Cardiac septum (tissue), 1 donor: ENCODE data around the gene DNM2. TPM values are rescaled to one million over a fixed set of nuclear protein-coding genes. Genes with fewer than 3 reads are reported as not detected.

Source experiments
- DNase-seq: peaks from one replicate; pipeline ENCODE4 v3.0.0-alpha.2; 2020; ENCODE audit warnings: low spot score
- intact Hi-C: fragments of 100-400 bp; cut with DNase I; formaldehyde crosslinking; loops from one replicate; pipeline ENCODE4 v1.14.0; 2022
- total RNA-seq: library from RNA; stranded (reverse); fragmentation: NEBNext Ultra II Directional; extraction: Animal tissue kit (Norgen Biotek cat#: 25700); gene quantifications from one replicate; pipeline ENCODE4 v1.2.1, GENCODE V29; 2021
- donor health status: DM: no; HTN: no; CAD: no.

DNM2 gene
- total RNA-seq, 1 donor from 2014 or later = 138 TPM

- intact Hi-C loops = no loop called here
- DNase-seq = no peak
These were observed 85.4 kb downstream of the DNM2 start for GRCh38 chr19:10803252-10803651.

- intact Hi-C loops = no loop called here
These were observed 87.3 kb downstream of the DNM2 start for GRCh38 chr19:10805065-10805757.

GRCh38 chr19:10805758-10806247 is 87.9 kb downstream of the DNM2 start:
- intact Hi-C loops = no loop called here
- DNase-seq = no peak

More at GRCh38 chr19:10805065-10805757, 87.3 kb downstream of the DNM2 start:
- DNase-seq = peak; percentile 89

DNA sequence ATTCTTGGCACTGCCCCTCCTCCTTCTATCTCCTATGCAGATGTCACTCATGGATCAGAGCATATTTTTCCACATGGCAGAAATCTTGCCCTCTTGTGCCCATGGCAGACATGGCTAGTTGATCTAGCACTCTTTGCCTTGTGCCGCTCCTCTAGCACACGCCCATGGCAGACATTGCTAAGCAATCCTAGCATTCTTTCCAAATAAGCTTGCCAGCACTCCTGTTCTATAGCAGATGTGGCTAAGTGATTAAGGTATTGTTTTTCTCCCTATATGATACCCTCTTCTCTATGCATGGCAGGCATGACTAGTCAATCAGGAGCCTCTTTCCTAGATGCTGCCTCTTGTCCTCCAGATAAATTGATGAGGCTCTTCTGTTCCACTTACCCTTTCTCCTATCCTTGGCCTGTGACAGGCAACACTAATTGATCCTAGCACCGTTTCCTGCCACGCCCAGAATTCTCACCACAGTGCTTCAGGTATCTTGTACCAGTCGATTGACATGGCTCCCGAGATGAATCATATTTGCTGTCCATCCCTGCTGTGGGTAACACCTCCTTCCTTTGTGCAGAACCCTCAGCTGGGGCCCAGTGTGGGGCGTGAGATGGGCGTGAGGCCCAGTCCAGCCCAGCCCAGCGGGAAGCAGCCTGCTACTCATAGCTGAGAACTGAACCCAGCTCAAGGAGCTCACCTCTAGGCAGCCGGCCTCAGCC is 91.2 kb downstream of the DNM2 start:
- DNase-seq = no peak
- intact Hi-C loops = no loop called here

GRCh38 chr19:10809651-10810285 is 91.9 kb downstream of the DNM2 start:
- no peak for DNase-seq
- intact Hi-C loops = no loop called here

- intact Hi-C loops = no loop called here
- no peak for DNase-seq
These were observed 93.7 kb downstream of the DNM2 start for GRCh38 chr19:10811391-10812111.

DNA sequence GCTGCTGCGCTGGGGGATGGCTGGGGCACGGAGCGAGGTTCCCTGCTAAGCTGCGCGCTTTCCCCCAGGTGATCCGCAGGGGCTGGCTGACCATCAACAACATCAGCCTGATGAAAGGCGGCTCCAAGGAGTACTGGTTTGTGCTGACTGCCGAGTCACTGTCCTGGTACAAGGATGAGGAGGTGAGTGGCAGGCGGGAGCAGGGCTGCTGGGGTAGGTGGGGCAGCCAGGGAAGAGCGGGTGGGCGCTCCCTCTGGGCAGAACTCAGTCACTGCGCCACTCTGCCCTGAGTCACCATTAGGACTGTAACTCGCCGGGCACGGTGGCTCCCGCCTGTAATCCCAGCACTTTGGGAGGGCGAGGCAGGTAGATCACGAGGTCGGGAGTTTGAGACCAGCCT is 94.3 kb downstream of the DNM2 start:
- DNase-seq = no peak
- intact Hi-C loops = no loop called here

- intact Hi-C loops = no loop called here
- peak; percentile 87 for DNase-seq
These were observed 95.1 kb downstream of the DNM2 start for GRCh38 chr19:10812902-10813404.

GRCh38 chr19:10815007-10815536 is 97.2 kb downstream of the DNM2 start:
- no peak for DNase-seq
- intact Hi-C loops = no loop called here

DNA sequence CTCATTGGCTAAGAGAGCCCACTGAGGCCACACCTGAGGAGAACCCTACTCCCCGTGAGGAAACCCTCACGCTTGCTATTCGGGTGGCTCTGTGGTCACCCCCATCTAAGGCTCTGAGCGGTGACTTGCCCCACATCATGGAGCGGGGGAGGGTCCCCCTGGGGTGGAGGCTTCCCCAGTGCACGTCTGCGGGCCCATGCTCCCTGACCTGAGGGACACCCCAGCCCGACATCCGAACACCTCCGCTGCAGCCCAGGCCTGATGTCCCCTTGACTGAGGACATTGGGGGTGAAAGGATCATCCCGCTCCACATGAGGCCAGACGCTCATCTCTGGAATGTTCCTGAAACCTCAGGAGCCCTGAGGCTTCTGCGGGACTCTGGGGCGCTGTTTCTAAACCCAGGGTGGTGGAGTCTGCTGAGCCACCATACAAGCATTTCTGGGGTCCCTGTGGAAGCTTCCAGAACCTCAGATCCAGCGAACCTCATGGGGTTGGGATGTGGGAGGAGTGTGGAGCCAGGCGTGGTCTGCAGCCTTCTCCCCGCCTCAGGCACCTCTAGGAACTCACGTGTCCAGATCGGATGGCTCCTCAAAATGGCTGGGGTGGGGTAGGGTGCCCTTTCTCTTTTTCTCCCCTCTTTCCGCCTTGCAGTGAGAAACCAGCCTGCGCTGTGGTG is 98.2 kb downstream of the DNM2 start:
- intact Hi-C loops = no loop called here

GRCh38 chr19:10816691-10817090 is 98.8 kb downstream of the DNM2 start:
- intact Hi-C loops = no loop called here
- no peak for DNase-seq

More for the DNA sequence above, 98.2 kb downstream of the DNM2 start:
- no peak for DNase-seq

DNA sequence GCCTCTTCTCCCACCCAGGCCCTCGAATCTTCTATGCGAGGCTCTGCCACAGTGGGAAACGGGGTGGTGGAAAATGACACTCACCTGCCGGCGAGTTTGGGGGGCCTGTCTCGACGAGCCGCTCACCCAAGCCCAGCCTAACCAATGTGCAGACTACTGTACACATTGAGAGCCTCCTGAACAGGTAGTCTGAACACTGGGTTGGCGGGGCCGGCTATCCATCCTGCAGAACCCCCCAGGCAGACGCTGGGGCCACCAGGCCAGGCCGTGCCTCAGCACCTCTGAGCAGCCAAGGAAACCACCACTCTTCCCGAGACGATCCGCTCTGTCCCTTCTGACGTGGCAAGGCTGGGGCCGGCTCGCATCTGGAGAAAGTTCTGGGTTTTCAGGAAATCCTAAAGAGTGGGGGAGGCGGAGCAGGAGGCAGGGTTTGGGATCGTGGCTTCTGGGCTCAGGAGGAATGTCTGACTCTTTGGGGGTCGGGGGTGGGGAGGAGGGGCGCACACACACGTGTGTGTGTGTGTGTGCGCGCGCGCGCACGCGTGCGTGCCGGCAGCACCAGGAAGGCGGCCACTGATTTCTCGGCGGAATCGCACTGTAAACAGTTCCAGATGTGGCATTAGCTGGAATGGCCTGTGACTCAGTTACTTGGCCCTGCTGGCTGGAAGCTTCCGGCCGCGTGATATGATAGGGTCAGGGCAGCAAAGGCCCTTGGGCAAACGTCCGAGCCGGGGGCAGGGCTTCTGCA is 99.6 kb downstream of the DNM2 start:
- intact Hi-C loops = no loop called here
- DNase-seq = no peak

DNA sequence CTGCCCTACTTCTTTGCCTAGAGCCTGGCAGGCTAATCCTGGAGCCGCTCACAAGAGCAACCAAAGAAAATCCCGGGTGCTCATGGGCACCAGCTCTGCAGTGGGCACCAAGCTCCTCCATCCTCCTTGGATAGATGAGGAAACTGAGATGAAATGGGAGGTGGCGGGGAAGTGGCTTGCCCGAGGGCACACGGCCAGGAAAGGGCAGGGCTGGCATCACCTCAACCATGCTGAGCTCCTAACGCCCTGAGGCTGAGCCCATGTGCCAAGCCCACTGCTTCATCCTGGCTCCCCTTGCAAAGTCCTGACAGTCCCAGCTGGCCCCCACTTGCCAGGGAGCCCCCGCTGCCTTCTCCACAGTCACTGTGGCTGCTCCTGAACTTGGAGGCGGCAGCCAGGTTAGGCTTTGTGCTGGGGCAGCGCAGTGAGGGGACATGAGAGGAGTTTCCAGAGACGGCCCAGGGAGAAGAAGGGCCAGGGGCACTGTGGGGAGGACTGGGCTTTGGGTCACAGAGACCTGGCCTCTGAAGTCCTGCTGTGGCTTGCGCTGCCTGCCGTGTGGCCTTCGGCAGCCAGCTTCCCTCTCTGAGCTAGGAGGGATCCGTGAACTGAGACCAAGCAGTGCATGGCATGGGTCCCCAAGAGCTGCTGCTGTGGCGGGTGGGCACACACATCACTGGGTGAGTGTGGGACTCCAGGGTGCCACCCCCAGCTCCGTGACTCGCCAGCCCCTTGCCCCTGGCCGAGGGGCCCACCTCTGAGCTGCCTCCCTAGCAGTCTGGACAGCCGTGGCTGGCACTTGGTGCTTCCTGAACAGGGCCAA is 100.6 kb downstream of the DNM2 start:
- intact Hi-C loops = no loop called here
- no peak for DNase-seq

- DNase-seq = no peak
- intact Hi-C loops = no loop called here
These were observed 101.5 kb downstream of the DNM2 start for GRCh38 chr19:10819124-10820060.

- intact Hi-C loops = no loop called here
These were observed 102.3 kb downstream of the DNM2 start for GRCh38 chr19:10820173-10820572.

GRCh38 chr19:10823690-10824089 is 105.8 kb downstream of the DNM2 start:
- DNase-seq = no peak
- intact Hi-C loops = no loop called here

More at GRCh38 chr19:10820173-10820572, 102.3 kb downstream of the DNM2 start:
- DNase-seq = no peak
